Renal pelvis (tissue), 4 donors: ENCODE data around the gene ANAPC4. TPM values are rescaled to one million over a fixed set of nuclear protein-coding genes. Genes with fewer than 3 reads are reported as not detected.
A peak's percentile ranks its signal among the peaks of the same experiment; 100 is the strongest.

Source experiments
- DNase-seq: peaks from one replicate; pipeline ENCODE4 v3.0.0-alpha.2; 2013
- polyA plus RNA-seq, 3 donors: library from polyadenylated mRNA; unstranded; fragments of 120-200 nt; gene quantifications; one replicate each; pipeline ENCODE4 v1.2.1, GENCODE V29; 2013; ENCODE audit not compliant: insufficient read length in 3 of 3

ANAPC4 gene
- polyA plus RNA-seq, 3 donors, result 33.1 to 60.7 (median 56.1) TPM

- DNase-seq, result no peak
Measured at GRCh38 chr4:25425361-25425760, 48.3 kb downstream of the ANAPC4 start.

GRCh38 chr4:25427871-25428270 is 50.8 kb downstream of the ANAPC4 start:
- DNase-seq, result no peak

DNA sequence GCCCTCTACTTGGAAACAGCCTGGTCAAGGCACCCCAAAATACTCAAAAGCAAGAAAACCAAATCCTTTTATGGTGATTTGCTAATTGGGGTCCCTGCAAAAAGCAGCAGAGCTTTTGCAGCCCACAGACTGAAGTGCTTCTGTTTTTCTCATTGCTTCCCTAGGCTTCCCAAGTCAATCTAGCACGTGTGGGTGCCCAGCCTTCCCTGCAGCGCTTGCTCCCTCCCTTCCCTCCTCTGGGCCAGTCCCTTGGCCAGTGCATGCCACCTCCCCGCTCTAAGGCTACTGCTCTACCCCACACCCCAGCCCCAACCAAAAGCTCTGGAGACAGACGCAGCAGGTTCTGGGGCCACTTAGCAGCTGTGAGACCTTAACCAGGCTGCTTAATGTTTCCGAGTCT is 53.6 kb downstream of the ANAPC4 start:
- no peak for DNase-seq

- no peak for DNase-seq
Measured at GRCh38 chr4:25433966-25434827, 57.1 kb downstream of the ANAPC4 start.

DNA sequence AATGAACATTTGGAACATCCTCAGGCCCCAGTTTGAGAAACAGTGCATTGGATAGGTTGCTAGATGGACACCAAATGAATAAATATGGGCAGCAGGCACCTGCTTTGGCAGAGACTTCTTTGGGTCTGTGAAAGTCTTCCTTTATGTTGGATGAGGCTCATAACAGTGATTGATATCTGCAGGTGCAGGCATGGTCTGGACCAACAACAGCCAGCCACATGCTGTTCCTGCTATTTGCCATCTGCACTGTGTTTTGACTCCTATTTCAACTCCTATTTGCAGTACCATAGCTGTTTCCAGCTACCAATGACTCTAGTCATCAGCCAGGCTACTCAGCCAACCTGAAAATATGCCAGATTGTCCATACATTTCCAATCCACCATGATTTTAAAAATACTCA is 60.9 kb downstream of the ANAPC4 start:
- DNase-seq, result no peak

GRCh38 chr4:25439918-25440477 is 62.9 kb downstream of the ANAPC4 start:
- DNase-seq, result peak; percentile 58

DNA sequence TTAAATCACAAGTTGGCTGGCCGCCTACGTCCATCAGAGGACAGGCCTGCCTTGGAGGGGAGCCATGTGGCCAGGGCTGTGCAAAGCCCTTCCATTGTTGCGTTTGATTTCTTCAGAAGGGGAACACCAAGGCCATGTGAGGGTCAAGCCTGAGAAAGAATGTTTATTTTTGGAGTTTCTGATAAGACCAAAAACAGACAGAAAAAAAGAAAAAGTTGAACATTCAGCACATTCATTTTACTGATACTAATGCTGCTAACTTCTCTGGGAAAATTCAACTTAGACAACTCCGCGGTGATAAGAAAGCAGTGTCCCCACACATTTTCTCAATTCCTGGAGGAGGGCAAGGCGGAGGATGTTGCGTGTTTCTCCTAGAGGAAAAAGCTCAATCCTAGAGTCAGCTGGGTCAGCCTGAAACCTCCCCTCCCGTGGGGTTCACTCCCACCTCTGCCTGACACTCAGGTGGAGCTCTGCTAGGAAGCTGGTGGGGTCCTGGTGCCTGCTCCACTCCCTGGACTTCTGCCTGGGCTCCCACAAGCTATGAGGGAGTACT is 63.5 kb downstream of the ANAPC4 start:
- peak; percentile 40 for DNase-seq

- peak; percentile 56 for DNase-seq
Measured at GRCh38 chr4:25441519-25442117, 64.6 kb downstream of the ANAPC4 start.

- DNase-seq, result no peak
Measured at GRCh38 chr4:25442863-25443307, 65.8 kb downstream of the ANAPC4 start.

DNA sequence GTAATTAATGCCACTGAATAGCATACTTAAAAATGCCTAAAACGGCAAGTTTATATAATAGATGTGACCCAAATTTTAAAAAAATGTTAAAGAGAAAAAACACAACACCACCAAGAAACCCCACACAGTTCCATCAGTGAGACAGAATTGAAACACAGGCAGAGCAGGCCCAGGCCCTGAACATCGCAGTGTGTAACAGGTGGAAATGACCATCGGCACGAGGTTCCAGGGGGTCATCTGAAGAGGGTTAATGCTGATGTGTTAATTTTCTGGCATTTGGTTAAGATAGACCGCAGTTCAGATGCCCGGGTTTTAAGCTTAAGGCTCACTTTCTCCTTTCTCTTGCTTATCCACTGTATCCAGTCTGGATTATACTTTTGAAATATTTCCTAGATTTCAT is 66.8 kb downstream of the ANAPC4 start:
- DNase-seq, result no peak

GRCh38 chr4:25446611-25447010 is 69.5 kb downstream of the ANAPC4 start:
- DNase-seq, result no peak

- DNase-seq, result peak; percentile 8
Measured at GRCh38 chr4:25448379-25449109, 71.5 kb downstream of the ANAPC4 start.

DNA sequence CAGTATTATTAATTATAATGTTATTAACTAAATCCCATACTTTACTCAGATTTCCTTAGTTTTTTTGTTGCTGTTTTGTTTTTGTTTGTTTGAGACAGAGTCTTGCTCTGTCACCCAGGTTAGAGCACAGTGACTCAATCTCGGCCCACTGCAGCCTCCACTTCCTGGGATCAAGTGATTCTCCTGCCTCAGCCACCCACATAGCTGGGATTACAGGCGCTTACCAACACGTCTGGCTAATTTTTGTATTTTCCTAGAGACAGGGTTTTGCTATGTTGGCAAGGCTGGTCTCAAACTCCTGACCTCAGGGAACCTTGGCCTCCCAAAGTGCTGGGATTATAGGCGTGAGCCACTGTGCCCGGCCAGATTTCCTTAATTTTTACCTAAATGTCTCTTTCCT is 72.2 kb downstream of the ANAPC4 start:
- DNase-seq, result no peak

DNA sequence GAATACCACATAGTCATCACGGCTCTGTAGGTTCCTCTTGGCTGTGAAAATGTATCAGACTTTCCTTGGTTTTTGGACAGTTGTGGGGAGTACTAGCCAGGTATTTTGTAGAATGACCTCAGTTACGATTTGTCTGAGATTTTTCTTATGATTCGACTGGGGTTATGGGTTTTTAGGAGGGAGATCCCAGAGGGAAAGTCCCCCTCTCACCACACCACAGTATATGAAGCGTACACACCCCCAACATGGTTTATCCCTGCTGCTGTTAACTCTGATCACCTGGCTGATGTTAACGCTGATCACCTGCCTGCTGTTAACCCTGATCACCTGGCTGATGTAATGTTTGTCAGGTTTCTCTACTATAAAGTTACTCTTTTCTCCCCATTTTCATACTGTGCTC is 72.6 kb downstream of the ANAPC4 start:
- no peak for DNase-seq

- DNase-seq, result no peak
Measured at GRCh38 chr4:25450491-25450901, 73.4 kb downstream of the ANAPC4 start.

GRCh38 chr4:25451676-25452075 is 74.6 kb downstream of the ANAPC4 start:
- DNase-seq, result no peak

GRCh38 chr4:25452081-25452480 is 75.0 kb downstream of the ANAPC4 start:
- DNase-seq, result no peak

GRCh38 chr4:25454476-25454875 is 77.4 kb downstream of the ANAPC4 start:
- DNase-seq, result no peak

DNA sequence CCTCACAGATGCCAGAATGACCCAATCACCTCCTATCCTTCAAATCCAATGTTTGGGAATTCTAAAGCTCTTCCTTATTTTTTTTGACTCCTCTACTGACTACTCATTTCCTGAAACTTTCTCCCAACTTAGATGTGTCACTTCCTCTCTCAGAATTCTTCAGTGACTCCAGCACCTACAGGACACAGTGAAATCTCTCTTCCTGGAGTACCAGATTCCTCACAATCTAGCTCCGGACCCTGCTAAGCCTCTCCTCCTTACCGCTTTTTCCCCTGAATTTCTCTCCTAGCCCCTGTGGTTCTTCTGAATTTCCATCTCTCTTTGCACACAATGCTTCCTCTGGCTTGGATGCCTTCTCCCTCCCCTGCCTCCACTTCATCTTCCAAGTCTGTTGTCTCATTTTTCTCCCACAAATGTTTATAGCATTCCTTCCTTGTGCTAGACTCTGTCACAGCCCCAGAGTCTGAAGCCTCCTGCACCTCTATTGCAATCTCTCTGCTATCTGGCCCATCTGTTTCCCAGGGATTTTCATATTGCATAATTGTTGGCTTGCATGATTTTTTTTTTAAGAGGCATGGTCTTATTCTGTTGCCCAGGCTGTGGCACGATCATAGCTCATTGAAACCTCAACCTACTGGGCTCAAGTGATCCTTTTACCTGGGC is 80.1 kb downstream of the ANAPC4 start:
- no peak for DNase-seq

- no peak for DNase-seq
Measured at GRCh38 chr4:25466966-25467697, 90.1 kb downstream of the ANAPC4 start.

DNA sequence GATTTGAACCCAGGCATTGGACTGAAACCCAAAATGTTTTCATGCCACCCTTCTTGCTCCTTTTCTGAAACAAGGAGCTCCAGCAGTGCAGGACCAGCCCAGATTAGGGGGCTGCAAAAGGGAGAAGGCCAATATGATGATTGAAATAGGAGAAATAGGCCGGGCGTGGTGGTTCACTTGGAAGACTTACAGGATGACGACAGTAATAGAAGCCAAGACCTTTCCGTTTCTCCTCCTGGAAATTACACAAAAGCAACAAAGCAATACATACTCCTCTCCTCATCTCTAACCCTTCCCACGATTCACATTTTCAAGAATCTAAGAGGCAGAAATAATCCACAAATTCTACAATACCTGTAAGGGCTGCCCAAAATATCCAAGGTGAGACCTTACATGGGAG is 90.8 kb downstream of the ANAPC4 start:
- DNase-seq, result no peak
